C1 segment of cervical spinal cord (tissue), 14 donors: Measurements from ENCODE around the gene CUL5.
"Not testable (repeated sequence)": the region's sequence is repeated elsewhere in the genome, so short reads cannot be mapped to it uniquely, and the experiment has no call there.

Source experiments
- DNase-seq, 14 donors: peaks; one replicate each; lab custom pipeline; 2025; lab: John Stamatoyannopoulos, UW

The CUL5 gene

DNA sequence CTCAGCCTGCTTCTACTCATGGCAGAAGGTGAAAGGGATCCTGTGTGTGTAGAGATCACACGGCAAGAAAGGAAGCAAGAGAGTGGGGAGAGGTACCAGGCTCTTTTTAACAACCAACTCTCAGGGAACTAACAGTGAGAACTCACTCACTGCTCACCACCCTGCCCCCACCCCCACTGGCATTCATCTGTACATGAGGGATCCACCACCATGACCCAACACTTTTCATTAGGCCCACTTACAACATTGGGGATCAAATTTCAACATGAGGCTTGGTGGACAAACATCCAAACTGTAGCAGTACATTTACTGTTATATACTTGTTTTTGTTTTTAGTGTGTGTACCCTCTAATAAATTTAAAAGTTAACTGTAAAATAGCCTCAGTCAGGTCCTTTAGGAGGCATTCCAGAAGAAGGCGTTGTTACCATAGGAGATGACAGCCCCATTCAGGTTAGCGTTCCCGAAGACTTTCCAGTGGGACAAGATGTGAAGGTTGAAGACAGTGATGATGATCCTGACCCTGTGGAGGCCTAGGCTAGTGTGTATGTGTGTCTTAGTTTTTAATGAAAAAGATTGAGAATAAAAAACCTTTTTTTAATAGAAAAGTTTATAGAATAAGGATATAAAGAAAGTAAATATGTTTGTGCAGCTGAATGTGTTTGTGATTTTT lies 11.3 kb downstream of the CUL5 start:
- no peak for DNase-seq

- no peak for DNase-seq
Measured at GRCh38 chr11:108025387-108026080, 16.8 kb downstream of the CUL5 start.

DNA sequence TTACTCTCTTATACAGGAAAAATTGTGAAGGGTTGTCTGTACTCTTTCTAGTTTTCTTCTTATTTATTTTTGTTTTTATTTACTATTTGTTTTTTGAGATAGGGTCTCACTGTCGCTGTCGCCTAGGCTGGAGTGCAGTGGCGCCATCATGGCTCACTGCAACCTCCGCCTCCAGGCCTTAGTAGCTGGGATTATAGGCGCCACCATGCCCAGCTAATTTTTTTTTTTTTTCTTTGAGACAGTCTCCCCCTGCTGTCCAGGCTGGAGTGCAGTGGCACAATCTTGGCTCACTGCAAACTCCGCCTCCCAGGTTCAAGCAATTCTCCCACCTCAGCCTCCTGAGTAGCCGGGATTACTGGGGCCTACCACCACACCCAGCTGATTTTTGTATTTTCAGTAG lies 18.4 kb downstream of the CUL5 start:
- no peak for DNase-seq

DNA sequence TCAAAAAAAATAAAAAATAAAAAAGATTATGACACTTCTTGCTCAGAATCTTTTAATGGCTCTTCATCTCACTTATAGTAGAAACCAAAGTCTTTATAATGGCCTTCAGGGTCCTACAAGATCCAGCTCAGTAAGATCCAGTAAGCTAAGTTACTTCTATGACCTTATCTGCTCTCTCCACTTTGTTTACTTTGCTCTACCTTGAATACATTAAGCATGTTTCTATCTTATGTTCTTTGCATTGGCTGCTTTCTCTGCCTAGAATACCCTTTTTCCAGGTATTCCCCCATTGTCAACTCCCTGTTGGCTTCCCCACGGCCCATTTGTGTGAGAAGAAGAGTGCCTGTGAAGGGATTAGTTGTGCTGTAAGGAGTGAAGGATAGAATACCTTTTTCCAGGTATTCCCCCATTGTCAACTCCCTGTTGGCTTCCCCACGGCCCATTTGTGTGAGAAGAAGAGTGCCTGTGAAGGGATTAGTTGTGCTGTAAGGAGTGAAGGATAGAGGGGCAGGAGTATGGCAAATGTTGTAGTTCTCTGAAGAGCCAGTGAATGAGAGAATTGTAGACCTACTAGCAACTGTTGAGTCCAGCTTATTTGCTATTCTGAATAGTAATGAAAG lies 20.2 kb downstream of the CUL5 start:
- not testable (repeated sequence) for DNase-seq

- DNase-seq = not testable (repeated sequence)
Measured at GRCh38 chr11:108031604-108032003, 22.9 kb downstream of the CUL5 start.

- no peak for DNase-seq
Measured at GRCh38 chr11:108032800-108033199, 24.1 kb downstream of the CUL5 start.

GRCh38 chr11:108034034-108034433 lies 25.3 kb downstream of the CUL5 start:
- no peak for DNase-seq

GRCh38 chr11:108034952-108035351 lies 26.3 kb downstream of the CUL5 start:
- no peak for DNase-seq

- no peak for DNase-seq
Measured at GRCh38 chr11:108035690-108036089, 27.0 kb downstream of the CUL5 start.

DNA sequence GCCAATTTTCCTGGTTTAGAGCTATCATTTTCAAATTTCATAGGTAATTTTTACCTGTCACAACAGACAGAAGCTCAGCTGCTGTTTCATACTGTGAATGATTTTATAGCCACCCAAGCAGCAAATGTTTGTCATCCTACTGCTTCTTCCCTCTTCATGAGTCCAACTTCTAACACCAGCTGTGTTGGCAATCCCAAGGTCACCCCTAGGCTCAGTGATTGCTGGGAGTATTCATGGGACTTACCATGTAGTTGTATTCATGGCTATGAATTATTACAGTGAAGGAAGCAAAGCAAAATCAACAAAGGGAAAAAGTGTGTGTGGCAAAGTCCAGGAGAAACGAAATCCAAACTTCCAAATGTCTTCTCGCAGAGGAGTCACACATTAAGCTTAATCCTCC lies 28.5 kb downstream of the CUL5 start:
- DNase-seq = no peak

- DNase-seq = no peak
Measured at GRCh38 chr11:108037636-108038035, 28.9 kb downstream of the CUL5 start.

DNA sequence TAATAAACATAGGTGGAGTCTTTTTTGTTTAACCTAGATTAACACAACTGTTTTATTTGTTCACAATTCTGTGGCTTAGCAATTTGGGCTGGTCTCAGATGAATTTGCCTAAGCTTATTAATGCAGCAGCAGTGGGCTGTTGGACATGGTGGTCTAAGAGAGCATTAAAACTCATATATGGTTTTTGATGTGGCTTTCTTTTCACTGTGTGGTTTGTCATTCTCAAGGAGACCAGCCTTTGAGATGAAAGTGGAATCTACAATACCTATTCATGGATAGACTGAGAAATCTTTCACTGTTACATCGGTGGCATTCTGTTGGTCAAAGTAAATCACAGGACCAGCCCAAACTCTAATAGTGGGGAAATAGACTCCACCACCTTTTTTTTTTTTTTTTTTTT lies 39.6 kb downstream of the CUL5 start:
- DNase-seq = no peak

DNA sequence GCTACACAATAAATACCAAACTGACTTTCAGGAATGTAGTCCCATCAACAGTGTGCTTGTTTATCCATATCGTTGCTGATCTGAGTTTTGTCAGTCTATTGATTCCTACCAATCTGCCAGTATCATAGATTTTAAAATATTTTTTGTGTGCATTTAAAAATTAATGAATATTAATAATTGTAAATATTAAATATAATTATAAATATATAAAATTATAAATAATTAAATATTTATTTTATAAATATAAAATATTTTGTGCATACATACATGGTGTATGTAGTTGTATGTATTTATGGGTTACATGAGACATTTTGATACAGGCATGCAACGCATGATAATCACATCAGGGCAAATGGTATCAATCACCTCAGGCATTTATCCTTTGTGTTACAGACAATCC lies 53.6 kb downstream of the CUL5 start:
- no peak for DNase-seq

GRCh38 chr11:108063410-108063809 lies 54.7 kb downstream of the CUL5 start:
- DNase-seq = no peak

- DNase-seq = no peak
Measured at GRCh38 chr11:108069947-108070346, 61.2 kb downstream of the CUL5 start.

DNA sequence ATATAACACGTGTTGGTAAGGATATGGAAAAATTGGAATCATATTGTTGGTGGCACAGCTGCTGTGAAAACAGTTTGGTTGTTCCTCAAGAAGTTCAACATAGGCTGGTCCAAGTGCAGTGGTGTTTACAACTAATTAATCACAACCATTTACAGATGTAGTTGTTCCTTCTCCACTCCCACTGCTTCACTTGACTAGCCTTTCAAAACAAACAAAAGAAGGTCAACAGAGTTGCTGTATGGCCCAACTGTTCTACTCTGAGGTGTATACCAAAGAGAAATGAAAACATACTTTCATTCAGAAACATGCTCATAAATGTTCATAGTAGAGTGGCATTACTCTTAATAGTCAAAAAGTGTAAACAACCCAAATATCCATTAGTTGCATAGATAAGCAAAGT lies 76.1 kb downstream of the CUL5 start:
- DNase-seq = no peak

DNA sequence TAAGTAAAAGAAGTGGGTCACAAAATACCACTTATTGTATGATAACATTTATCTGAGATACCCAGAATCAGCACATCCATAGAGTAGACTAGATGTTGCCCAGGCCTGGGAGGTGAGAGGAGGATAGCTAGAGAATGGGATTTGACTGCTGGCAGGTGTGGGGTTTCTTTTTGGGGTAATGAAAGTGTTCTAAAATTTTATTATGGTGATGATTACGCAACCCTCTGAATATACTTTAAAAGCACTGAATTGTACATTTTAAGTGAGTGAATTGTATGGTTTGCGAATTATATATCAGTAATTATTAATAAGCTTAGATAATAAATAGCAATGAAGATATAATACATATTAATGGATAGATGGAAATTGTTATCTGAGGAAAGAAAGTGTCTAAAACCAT lies 77.0 kb downstream of the CUL5 start:
- no peak for DNase-seq

DNA sequence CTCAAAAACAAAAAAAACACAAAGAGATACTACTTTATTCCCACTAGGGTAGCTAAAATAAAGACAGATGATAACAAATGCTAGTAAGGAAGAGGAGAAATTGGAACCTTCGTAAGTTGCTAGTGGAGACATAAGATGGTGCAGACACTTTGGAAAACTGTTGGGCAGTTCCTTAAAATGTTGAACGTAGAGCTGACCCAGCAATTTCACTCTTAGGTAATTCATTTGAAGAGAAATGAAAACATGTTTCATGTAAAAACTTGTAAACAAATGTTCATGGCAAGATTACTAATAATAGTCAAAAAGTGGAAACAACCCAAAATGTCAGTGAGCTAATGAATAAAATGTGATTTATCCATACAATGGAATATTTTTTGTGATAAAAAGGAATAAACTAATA lies 83.4 kb downstream of the CUL5 start:
- DNase-seq = no peak

GRCh38 chr11:108093128-108093904 lies 84.6 kb downstream of the CUL5 start:
- no peak for DNase-seq

DNA sequence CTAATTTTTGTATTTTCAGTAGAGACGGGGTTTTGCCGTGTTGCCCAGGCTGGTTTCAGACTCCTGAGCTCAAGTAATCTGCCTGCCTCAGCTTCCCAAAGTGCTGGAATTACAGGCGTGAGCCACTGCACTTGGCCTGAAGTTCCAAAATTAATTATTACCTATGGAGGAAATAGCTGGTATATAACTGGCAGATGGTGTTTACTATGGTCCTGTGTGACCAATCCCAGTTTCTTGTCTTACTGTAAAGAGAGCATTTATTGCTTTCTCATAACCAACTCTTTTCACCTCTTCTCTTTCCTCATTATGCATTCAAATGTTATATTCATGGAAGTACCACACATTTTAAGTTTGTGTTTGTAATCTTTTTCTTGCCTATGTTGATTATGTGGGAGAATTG lies 88.5 kb downstream of the CUL5 start:
- DNase-seq = no peak

DNA sequence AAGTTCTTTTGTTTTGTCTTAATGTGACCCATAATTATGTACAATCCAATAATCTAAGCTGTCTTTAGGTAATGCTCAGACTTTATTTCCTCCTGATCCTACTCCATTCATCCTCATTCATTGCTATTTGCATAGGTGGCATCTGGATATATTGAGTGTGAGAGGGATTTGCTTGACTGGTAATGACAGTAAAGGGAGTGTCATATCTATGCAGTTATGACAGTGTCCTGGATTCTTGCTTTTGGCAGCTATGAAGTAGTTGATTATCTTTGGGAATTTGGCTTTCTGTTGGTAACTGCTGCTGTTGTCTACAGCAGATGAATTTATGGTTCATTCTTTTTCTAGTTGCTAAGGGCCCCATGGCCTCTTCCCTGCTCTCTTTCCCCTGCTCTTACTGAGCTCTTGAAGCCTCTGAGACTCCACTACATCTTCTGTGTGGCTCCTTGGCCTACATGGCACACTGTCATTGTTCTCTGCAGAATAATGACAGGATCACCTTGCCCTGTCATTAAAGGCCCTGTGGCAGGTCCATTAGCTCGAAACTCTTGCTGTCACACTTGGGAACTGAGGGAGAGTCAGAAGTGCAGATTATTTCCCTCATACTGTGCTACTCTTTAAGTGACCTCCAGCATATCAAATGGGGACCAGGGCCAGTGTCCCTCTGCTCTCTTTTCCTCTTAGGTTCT lies 92.5 kb downstream of the CUL5 start:
- no peak for DNase-seq

DNA sequence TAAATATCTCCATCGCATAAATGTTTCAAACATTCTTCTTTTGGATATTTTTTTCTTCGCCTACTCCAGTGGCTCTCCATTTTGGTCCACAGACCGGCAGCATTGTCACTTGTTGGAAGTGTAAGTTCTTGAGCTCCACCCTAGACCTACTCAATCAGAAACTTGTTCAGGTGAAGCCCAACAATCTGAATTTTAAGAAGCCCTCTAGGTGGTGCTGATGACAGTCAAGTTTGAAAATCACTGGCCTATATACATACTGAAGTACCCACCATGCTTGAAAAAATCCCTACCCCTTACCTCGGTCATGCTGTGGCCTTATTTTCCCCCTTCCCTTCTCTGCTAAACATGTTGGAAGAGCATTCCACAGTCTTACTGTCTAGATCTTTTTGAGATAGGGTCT lies 102.4 kb downstream of the CUL5 start:
- no peak for DNase-seq
